Tibial nerve (tissue), 4 donors: Measurements from ENCODE around the gene HOXA3.

ENCODE experiments used
- EP300 ChIP-seq, 2 donors: sonication (generic); formaldehyde crosslinking; IDR thresholded peaks; one replicate each; pipeline ENCODE4 v1.6.1; 2017; ENCODE audit warnings: antibody characterized with exemption in 2 of 2, mild to moderate bottlenecking in 1 of 2
- POLR2A ChIP-seq, 2 donors: fragments of 450-650 bp; IDR thresholded peaks; one replicate each; pipeline ENCODE4 v1.6.1; 2017; ENCODE audit warnings: antibody characterized with exemption in 2 of 2, mild to moderate bottlenecking in 2 of 2, moderate library complexity in 2 of 2
- TF ChIP-seq, protein P1 (sequence below), 5 experiments: fragments of 200-600 bp in 3 of 5; fragments of 450-650 bp in 2 of 5; sonication (generic) in 3 of 5; IDR thresholded peaks; one replicate each; pipeline ENCODE4 v1.5.1; 2016 to 2019; ENCODE audit warnings: antibody characterized with exemption in 5 of 5, mild to moderate bottlenecking in 3 of 5, moderate library complexity in 2 of 5

DNA sequence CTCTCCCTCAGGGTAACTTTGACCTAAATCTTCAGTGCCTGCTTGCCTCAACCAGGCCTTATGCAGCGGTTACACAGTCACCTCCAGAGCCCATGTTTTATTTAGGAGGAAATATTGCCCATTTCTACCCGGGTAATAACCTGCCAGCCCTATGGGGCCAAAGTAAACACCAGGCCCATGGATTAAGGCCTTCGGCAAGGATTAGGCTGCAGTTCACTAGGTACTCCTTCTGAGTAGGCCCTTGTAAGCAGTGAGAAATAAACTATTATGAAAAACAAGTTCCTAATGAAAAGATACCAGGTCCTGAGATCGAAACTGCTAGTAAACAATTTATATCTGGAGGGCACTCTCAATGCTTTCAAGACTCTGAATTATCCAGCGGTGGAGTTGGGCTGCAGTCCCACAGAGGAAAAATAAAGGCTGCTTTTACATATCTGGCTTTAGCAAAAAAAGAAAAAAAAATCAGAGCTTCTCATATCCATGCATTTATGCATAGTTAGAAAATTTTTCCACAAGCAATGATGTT, 25.5 kb upstream of the HOXA3 start:
- TF ChIP-seq, protein P1, sequence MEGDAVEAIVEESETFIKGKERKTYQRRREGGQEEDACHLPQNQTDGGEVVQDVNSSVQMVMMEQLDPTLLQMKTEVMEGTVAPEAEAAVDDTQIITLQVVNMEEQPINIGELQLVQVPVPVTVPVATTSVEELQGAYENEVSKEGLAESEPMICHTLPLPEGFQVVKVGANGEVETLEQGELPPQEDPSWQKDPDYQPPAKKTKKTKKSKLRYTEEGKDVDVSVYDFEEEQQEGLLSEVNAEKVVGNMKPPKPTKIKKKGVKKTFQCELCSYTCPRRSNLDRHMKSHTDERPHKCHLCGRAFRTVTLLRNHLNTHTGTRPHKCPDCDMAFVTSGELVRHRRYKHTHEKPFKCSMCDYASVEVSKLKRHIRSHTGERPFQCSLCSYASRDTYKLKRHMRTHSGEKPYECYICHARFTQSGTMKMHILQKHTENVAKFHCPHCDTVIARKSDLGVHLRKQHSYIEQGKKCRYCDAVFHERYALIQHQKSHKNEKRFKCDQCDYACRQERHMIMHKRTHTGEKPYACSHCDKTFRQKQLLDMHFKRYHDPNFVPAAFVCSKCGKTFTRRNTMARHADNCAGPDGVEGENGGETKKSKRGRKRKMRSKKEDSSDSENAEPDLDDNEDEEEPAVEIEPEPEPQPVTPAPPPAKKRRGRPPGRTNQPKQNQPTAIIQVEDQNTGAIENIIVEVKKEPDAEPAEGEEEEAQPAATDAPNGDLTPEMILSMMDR (IDR thresholded peaks at IDR 0.05): no peak
- TF ChIP-seq POLR2A (IDR thresholded peaks at IDR 0.05): no peak
- no peak for TF ChIP-seq EP300 (IDR thresholded peaks at IDR 0.05)
